ENCODE data around the gene PRICKLE1. TPM values are rescaled to one million over a fixed set of nuclear protein-coding genes. Genes with fewer than 3 reads are reported as not detected.
A peak's percentile ranks its signal among the peaks of the same experiment; 100 is the strongest.

PRICKLE1 gene
- total RNA-seq, 1 donor: 15.6 TPM

GRCh38 chr12:42490261-42490842 lies 99.2 kb downstream of the PRICKLE1 start:
- no peak overlapping the region for H3K4me3 ChIP-seq (ENCODE audit: low read depth, low read length)
- TF ChIP-seq, protein P1, sequence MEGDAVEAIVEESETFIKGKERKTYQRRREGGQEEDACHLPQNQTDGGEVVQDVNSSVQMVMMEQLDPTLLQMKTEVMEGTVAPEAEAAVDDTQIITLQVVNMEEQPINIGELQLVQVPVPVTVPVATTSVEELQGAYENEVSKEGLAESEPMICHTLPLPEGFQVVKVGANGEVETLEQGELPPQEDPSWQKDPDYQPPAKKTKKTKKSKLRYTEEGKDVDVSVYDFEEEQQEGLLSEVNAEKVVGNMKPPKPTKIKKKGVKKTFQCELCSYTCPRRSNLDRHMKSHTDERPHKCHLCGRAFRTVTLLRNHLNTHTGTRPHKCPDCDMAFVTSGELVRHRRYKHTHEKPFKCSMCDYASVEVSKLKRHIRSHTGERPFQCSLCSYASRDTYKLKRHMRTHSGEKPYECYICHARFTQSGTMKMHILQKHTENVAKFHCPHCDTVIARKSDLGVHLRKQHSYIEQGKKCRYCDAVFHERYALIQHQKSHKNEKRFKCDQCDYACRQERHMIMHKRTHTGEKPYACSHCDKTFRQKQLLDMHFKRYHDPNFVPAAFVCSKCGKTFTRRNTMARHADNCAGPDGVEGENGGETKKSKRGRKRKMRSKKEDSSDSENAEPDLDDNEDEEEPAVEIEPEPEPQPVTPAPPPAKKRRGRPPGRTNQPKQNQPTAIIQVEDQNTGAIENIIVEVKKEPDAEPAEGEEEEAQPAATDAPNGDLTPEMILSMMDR (IDR thresholded peaks at IDR 0.05; ENCODE audit: insufficient read depth, low read length): no peak
- no peak for DNase-seq (ENCODE audit: low read depth)

GRCh38 chr12:42486407-42486806 lies 103.1 kb downstream of the PRICKLE1 start:
- H3K4me3 ChIP-seq (ENCODE audit: low read depth, low read length): no peak overlapping the region
- no peak for DNase-seq (ENCODE audit: low read depth)
- TF ChIP-seq, protein P1 (IDR thresholded peaks at IDR 0.05; ENCODE audit: insufficient read depth, low read length): no peak

- TF ChIP-seq, protein P1 (IDR thresholded peaks at IDR 0.05; ENCODE audit: insufficient read depth, low read length): no peak
- DNase-seq (ENCODE audit: low read depth): no peak
- H3K4me3 ChIP-seq (ENCODE audit: low read depth, low read length): no peak overlapping the region
These were observed 103.7 kb downstream of the PRICKLE1 start for GRCh38 chr12:42485823-42486222.

DNA sequence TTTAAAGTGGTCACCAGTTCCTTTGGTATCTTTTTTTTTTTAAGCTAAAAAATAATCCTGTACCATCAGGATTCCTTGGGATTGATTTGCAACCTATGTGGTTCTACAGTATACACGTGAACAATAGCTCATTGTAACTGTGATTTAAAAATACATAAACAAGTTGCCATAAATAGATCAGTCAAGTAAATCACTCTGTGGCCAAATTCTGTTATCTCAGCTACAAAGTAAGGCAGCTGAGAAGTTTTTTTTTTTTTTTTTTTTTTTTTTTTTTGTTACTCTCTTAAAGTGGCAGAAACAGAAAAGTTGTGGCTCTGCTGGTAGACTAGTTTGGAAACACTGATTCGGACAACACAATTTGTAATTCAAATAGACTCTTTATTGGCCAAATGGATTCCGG lies 104.5 kb downstream of the PRICKLE1 start:
- no peak overlapping the region for H3K4me3 ChIP-seq (ENCODE audit: low read depth, low read length)
- peak; percentile 25 for DNase-seq (ENCODE audit: low read depth)

GRCh38 chr12:42483521-42483790 lies 106.1 kb downstream of the PRICKLE1 start:
- TF ChIP-seq, protein P1 (IDR thresholded peaks at IDR 0.05; ENCODE audit: insufficient read depth, low read length): no peak
- peak overlapping the region; percentile 85 for H3K4me3 ChIP-seq (ENCODE audit: low read depth, low read length)
- DNase-seq (ENCODE audit: low read depth): no peak

More for the DNA sequence above, 104.5 kb downstream of the PRICKLE1 start:
- TF ChIP-seq, protein P1 (IDR thresholded peaks at IDR 0.05; ENCODE audit: insufficient read depth, low read length): no peak

- DNase-seq (ENCODE audit: low read depth): peak; percentile 64
- TF ChIP-seq, protein P1 (IDR thresholded peaks at IDR 0.05; ENCODE audit: insufficient read depth, low read length): peak; percentile 60
These were observed 106.6 kb downstream of the PRICKLE1 start for GRCh38 chr12:42482748-42483520.

More at GRCh38 chr12:42482748-42483520, 106.6 kb downstream of the PRICKLE1 start:
- H3K4me3 ChIP-seq (ENCODE audit: low read depth, low read length): peak overlapping the region; percentile 85
